BLaER1 (cell line): Measurements from ENCODE around the gene SLX9.
A peak's percentile ranks its signal among the peaks of the same experiment; 100 is the strongest.
"Not testable (repeated sequence)": the region's sequence is repeated elsewhere in the genome, so short reads cannot be mapped to it uniquely, and the experiment has no call there.

Experiments used
- H3K27ac ChIP-seq: shearing (Covaris generic); formaldehyde crosslinking; 2 replicates; pipeline ENCODE4 v1.8.1; 2022
- H3K27me3 ChIP-seq: shearing (Covaris generic); formaldehyde crosslinking; 2 replicates; pipeline ENCODE4 v1.8.1; 2022
- H3K36me3 ChIP-seq: shearing (Covaris generic); formaldehyde crosslinking; 2 replicates; pipeline ENCODE4 v1.8.1; 2022
- H3K4me1 ChIP-seq: shearing (Covaris generic); formaldehyde crosslinking; 2 replicates; pipeline ENCODE4 v1.8.1; 2022
- H3K4me2 ChIP-seq: shearing (Covaris generic); formaldehyde crosslinking; 2 replicates; pipeline ENCODE4 v1.8.1; 2022
- H3K4me3 ChIP-seq: shearing (Covaris generic); formaldehyde crosslinking; 2 replicates; pipeline ENCODE4 v1.8.1; 2022
- H3K9ac ChIP-seq: shearing (Covaris generic); formaldehyde crosslinking; 2 replicates; pipeline ENCODE4 v1.8.1; 2022
- H3K9me3 ChIP-seq: shearing (Covaris generic); formaldehyde crosslinking; 2 replicates; pipeline ENCODE4 v1.8.1; 2022
- H4K20me1 ChIP-seq: shearing (Covaris generic); formaldehyde crosslinking; 2 replicates; pipeline ENCODE4 v1.8.1; 2022
- Cebpa-rat ChIP-seq: shearing (Covaris generic); IDR thresholded peaks from 2 replicates; pipeline ENCODE4 v1.8.1; 2022

The SLX9 gene

DNA sequence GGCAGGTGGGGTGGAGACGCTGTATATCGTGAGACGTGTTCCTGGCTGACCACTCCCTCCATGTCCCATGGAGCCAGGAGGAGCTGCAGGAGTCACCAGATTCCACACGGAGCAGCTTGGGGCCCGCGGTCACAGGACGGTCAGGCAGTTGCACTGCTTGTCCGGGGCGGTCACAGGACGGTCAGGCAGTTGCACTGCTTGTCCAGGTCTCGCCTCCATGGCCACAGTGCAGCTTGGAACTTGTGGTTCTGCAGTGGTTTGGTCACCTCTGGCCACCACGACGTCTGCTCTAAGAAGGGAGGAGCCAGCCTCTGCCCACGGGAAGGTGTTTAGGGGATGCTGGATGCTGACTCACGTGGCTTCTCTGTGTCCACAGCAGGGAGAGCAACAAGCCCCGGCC is 33.0 kb downstream of the SLX9 start:
- Histone ChIP-seq H3K27me3 (no peaks in the 10 kb centered on the region), H3K4me3 (no peak overlapping the region; the same call in 1 of the 2 replicates), H3K27ac (0 out of 2 replicates have a peak overlapping the region, but pooled peaks have one; percentile 22), H3K36me3 (peaks cover 54% of the 10 kb centered on the region), H3K9me3 (no peaks in the 10 kb centered on the region), H3K9ac (no peak overlapping the region), H4K20me1 (peaks cover 80% of the 10 kb centered on the region), H3K4me1 (peaks cover 95% of the 10 kb centered on the region), H3K4me2 (peak overlapping the region; percentile 88)
- no peak for TF ChIP-seq Cebpa-rat

DNA sequence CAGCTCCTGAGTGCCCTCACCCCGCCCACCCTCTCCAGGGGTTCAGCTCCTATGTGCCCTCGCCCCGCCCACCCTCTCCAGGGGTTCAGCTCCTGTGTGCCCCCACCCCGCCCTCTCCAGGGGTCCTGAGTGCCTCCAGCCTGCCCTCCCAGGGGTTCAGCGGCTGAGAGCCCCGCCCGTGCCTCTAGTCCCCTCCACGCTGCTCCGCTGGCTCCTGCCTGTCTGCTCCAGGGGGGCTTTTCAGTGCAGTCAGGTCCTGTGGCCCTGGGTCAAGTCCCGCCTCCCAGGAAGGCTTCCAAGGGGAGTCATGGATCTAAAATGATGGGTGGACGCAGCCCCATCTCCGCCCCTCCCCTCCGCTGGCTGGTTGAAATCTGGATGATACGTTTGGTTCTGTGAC is 33.8 kb downstream of the SLX9 start:
- peak overlapping the region; percentile 25; the same call in 1 of the 2 replicates for H3K4me2 ChIP-seq
- H3K9ac ChIP-seq: no peak overlapping the region
- H3K4me1 ChIP-seq: peaks cover 91% of the 10 kb centered on the region
- H3K36me3 ChIP-seq: peaks cover 49% of the 10 kb centered on the region
- no peaks in the 10 kb centered on the region for H3K27me3 ChIP-seq
- H3K27ac ChIP-seq: no peak overlapping the region
- no peak overlapping the region for H3K4me3 ChIP-seq
- H3K9me3 ChIP-seq: no peaks in the 10 kb centered on the region
- peaks cover 72% of the 10 kb centered on the region for H4K20me1 ChIP-seq
- TF ChIP-seq Cebpa-rat: no peak

GRCh38 chr21:44974676-44975075 is 34.8 kb downstream of the SLX9 start:
- Histone ChIP-seq H3K9ac (no peak overlapping the region), H3K4me3 (no peak overlapping the region), H3K27me3 (no peaks in the 10 kb centered on the region), H3K27ac (no peak overlapping the region), H3K4me2 (no peak overlapping the region), H3K36me3 (peaks cover 57% of the 10 kb centered on the region), H3K9me3 (no peaks in the 10 kb centered on the region), H4K20me1 (peaks cover 63% of the 10 kb centered on the region), H3K4me1 (peaks cover 87% of the 10 kb centered on the region)
- no peak for TF ChIP-seq Cebpa-rat

DNA sequence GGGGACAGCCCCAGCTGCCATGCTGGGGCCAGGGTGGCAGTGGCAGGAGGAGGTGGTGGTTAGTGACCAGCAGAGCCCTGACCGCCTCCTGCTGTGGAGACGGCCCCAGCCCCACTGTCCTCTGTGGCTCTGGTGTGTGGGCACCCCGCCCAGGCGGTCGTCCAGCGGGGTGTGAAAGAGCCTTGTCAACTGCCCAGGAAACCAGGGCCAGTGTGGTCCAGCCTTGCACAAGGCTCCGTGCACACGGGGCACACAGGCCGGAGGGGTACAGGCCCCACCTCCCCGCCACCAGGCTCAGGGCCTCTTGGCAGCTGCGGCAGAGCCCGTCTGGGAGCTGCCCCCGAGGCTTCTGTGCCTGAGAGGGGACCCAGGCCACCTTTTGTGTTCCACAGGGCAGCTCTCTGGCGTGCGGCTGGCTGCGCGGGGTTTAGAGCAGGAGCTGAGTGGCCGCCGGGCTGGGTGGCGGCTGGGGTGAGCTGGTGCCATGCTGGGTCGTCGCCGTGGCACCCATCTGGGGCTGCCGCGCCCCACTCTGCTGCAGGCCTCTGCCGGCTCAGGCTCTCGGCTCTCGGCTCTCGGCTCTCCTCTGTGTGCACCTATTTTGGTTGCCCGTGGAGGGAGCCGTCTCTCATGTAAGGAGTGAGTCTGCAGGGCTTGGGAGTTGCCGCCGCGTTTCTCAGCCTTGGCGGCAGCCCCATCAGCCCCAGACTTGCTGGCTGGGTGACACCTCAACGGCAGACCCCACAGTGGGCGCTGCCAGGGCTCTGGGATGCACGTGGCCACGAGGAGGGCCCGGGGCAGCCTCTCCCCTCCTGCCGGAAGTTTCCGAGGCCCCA is 36.1 kb downstream of the SLX9 start:
- Histone ChIP-seq H4K20me1 (peaks cover 50% of the 10 kb centered on the region), H3K27ac (0 out of 2 replicates have a peak overlapping the region, but pooled peaks have one; percentile 26), H3K4me2 (peak overlapping the region; percentile 34), H3K4me3 (no peak overlapping the region), H3K27me3 (no peaks in the 10 kb centered on the region), H3K9ac (peak overlapping the region; percentile 2; the same call in 1 of the 2 replicates), H3K9me3 (no peaks in the 10 kb centered on the region), H3K4me1 (peaks cover 87% of the 10 kb centered on the region), H3K36me3 (peaks cover 61% of the 10 kb centered on the region)
- TF ChIP-seq Cebpa-rat: no peak

- H3K27me3 ChIP-seq, H3K9ac ChIP-seq, H3K9me3 ChIP-seq, H3K4me3 ChIP-seq: not testable (repeated sequence)
- peaks cover 82% of the 10 kb centered on the region for H3K4me1 ChIP-seq
- H4K20me1 ChIP-seq: peaks cover 42% of the 10 kb centered on the region
- H3K27ac ChIP-seq: 0 out of 2 replicates have a peak overlapping the region, but pooled peaks have one; percentile 26
- H3K36me3 ChIP-seq: peaks cover 61% of the 10 kb centered on the region
- H3K4me2 ChIP-seq: peak overlapping the region; percentile 34
These were observed 36.9 kb downstream of the SLX9 start for GRCh38 chr21:44976556-44977393.

DNA sequence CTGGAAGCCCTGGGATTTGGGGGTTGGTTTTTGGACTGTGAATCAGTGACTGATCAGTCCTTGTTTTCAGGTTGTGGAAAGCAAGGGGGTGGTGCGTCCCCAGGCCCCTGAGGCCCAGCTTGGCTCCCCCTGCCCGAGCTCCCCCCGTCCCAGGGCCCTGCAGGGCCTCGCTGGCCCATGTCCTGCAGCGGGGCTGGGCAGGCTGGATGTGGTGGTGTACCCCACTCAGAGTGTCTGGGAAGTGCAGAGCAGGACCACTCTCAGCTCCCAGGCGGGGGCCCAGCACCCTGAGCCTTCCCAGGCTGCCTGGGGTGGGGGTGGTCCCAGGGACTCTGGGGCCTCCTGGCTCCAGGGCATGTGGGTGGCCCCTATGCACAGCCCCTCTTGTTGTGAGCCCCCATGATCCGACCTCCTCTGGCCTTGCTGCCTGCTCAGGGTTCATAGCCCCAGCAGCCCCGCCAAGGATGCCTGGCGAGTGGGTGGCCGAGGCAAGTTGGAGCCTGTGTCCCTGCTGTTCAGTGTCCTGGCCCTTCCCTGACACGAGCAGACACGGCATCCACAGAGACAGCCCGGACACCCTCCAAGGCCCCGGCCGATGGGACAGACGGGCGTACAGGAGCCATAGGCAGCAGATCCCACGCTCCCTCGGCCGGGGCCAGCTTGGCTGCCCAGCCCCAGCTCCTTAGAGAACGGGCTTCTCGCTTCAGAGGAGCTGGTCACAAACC is 37.9 kb downstream of the SLX9 start:
- H3K4me1 ChIP-seq: peaks cover 78% of the 10 kb centered on the region
- no peaks in the 10 kb centered on the region for H3K27me3 ChIP-seq
- no peaks in the 10 kb centered on the region for H3K9me3 ChIP-seq
- peak overlapping the region; percentile 34 for H3K4me2 ChIP-seq
- TF ChIP-seq Cebpa-rat: no peak
- no peak overlapping the region for H3K4me3 ChIP-seq
- no peak overlapping the region for H3K9ac ChIP-seq
- peaks cover 32% of the 10 kb centered on the region for H4K20me1 ChIP-seq
- peaks cover 53% of the 10 kb centered on the region for H3K36me3 ChIP-seq
- H3K27ac ChIP-seq: peak overlapping the region; percentile 44; the same call in 1 of the 2 replicates

DNA sequence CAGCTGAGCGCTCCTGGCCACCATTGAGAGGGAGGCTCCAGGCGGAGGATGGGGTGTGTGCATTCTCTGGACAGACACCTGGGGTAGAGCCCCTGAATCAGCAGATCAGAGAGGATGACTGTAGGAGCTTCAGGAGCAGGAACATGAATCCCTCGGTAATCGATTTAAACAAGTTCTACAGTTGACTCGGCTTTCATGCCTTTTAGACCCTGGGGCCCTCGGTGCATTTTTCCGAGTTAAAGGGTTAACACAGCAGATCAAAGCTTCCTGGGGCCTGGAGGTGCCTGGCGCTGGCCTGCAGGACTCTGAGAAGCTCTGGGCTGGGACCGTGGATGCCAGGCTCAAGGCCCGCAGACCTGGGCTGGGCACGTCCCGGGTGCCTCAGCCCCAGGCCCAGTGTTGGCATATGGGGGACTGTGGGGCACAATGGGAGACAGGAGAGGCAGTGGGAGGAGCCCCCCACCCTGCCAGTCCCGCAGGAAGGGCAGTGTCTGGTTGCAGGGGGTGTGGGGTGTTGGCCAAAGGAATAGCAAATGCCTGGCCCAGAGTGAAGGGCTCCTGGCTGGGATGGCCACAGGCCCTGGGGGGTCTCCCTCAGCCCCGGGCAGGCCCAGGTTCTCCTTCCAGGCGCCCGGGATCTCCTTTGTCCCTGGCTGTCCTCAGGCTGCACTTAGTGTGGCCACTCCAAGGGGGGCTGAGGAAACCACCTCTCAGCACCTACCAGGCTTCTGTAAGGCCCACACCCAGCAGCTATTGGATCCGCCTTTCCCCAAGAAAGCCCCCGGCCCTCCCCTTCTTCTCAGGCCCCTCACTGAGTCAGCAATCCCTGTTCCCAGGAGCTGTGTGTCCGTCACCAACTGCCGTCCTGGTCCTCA is 40.1 kb downstream of the SLX9 start:
- peaks cover 78% of the 10 kb centered on the region for H3K4me1 ChIP-seq
- H3K27ac ChIP-seq: peak overlapping the region; percentile 58
- no peak overlapping the region for H3K4me3 ChIP-seq
- H3K27me3 ChIP-seq: no peaks in the 10 kb centered on the region
- TF ChIP-seq Cebpa-rat: no peak
- H3K4me2 ChIP-seq: peak overlapping the region; percentile 46
- no peak overlapping the region for H3K9ac ChIP-seq
- no peaks in the 10 kb centered on the region for H3K9me3 ChIP-seq
- H3K36me3 ChIP-seq: peaks cover 45% of the 10 kb centered on the region
- H4K20me1 ChIP-seq: peaks cover 16% of the 10 kb centered on the region

DNA sequence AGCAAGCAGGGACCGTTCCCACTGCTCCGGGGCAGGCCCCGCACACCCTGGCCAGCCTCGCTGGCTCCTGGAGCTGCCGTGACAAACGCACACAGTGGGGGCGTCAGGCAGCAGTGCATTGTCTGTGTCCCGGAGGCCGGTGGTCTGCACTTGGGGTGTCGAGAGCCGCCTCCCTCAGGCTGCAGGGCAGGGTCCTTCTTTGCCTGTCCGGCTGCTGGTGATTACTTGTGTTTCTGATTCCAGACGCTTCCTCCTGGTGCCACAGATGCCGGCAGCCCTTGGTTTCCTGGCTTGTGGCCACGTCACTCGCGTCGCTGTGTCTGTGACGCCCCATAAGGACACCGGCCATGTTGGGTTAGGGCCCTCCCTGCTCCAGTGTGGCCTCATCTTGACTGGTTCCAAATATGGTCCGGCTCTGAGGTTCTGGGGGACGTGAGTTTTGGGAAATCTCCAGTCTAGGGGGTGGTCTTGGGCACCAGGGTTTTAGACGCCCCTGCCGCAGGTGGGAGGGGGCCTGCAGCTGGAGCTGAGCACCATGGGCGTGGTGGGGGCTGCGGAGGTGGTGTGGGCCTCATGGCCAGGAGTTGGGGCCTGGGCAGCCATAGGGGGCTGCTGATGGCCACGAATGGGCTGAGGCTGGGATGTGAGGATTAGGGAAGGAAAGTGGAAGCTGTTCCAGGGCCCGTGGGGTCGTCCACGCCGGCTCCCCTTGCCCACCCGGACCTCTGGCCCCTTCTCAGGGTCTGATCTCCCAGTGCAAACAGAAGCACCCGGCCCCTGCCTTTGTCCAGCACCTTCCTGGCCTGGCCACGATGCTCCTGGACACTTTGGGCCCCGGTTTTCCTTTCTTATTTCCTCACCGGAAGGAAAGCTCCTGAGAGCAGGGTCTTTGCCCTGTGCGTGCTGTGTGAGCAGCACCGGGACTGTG is 41.0 kb downstream of the SLX9 start:
- Histone ChIP-seq H4K20me1 (peaks cover 7% of the 10 kb centered on the region), H3K27ac (peak overlapping the region; percentile 58; the same call in 1 of the 2 replicates), H3K9me3 (no peaks in the 10 kb centered on the region), H3K27me3 (no peaks in the 10 kb centered on the region), H3K9ac (no peak overlapping the region), H3K36me3 (peaks cover 36% of the 10 kb centered on the region), H3K4me1 (peaks cover 78% of the 10 kb centered on the region), H3K4me3 (no peak overlapping the region), H3K4me2 (peak overlapping the region; percentile 46)
- TF ChIP-seq Cebpa-rat: no peak
